H1 (cell line): Measurements from ENCODE around the gene ORAI3. TPM values are rescaled to one million over a fixed set of nuclear protein-coding genes. Genes with fewer than 3 reads are reported as not detected.

Source experiments
- CTCF ChIA-PET: fragments of 300-600 bp; sonication (Branson Sonifier 250); formaldehyde crosslinking; loops from one replicate; lab custom pipeline; 2021; ENCODE audit not compliant: partially characterized antibody; lab: Charles Lee
- POLR2A ChIA-PET: fragments of 300-600 bp; sonication (Branson Sonifier 250); formaldehyde crosslinking; loops from one replicate; lab custom pipeline; 2021; ENCODE audit warnings: inconsistent platforms; ENCODE audit not compliant: partially characterized antibody; lab: Charles Lee
- DNase-seq, 2 experiments: peaks; one replicate each; pipeline versions ENCODE4 v3.0.0 to v3.0.0-alpha.2; 2010 to 2022; ENCODE audit warnings: low spot score in 2 of 2, low read depth in 1 of 2, mixed read lengths in 1 of 2
- FAIRE-seq: peaks from 2 replicates; lab custom pipeline; 2011; peaks lifted over from hg19 to GRCh38; lab: Jason Lieb, UNC
- H2AFZ ChIP-seq: 2 replicates; pipeline ENCODE4 v1.8.1; 2012; ENCODE audit warnings: low read length, inconsistent platforms
- H2AK5ac ChIP-seq: 2 replicates; pipeline ENCODE4 v1.6.1; 2013; ENCODE audit warnings: low read depth, low read length
- H2BK120ac ChIP-seq: replicated peaks from 2 replicates; pipeline ENCODE3; 2013; ENCODE audit warnings: low read depth, low read length, inconsistent platforms
- H2BK12ac ChIP-seq: 2 replicates; pipeline ENCODE4 v1.6.1; 2013; ENCODE audit warnings: low read depth, low read length
- H2BK15ac ChIP-seq: 2 replicates; pipeline ENCODE4 v1.6.1; 2013; ENCODE audit warnings: low read length
- H2BK20ac ChIP-seq: 2 replicates; pipeline ENCODE4 v1.6.1; 2013; ENCODE audit warnings: low read length
- H2BK5ac ChIP-seq: 2 replicates; pipeline ENCODE4 v1.6.1; 2013; ENCODE audit warnings: low read depth, low read length
- H3K14ac ChIP-seq: 2 replicates; pipeline ENCODE4 v1.6.1; 2013; ENCODE audit warnings: inconsistent platforms; ENCODE audit not compliant: insufficient read length
- H3K18ac ChIP-seq: 2 replicates; pipeline ENCODE4 v1.6.1; 2013; ENCODE audit warnings: low read length; ENCODE audit errors: extremely low read depth
- H3K23ac ChIP-seq: 2 replicates; pipeline ENCODE4 v1.6.1; 2013; ENCODE audit warnings: inconsistent platforms; ENCODE audit not compliant: insufficient read length
- H3K23me2 ChIP-seq: 2 replicates; pipeline ENCODE4 v1.6.1; 2013; ENCODE audit warnings: low read depth, low read length
- H3K27ac ChIP-seq: 2 replicates; pipeline ENCODE4 v1.6.1; 2011; ENCODE audit warnings: low read depth, low read length, inconsistent platforms
- H3K27me3 ChIP-seq, 4 experiments: replicated peaks in 1 of 4; 1 replicate in 1 of 4; 2 replicates in 3 of 4; pipeline versions ENCODE4 v1.6.1 to v1.8.1; 2011 to 2013; ENCODE audit warnings: low read length in 3 of 4, mild to moderate bottlenecking in 3 of 4, inconsistent platforms in 2 of 4, mixed read lengths in 2 of 4, moderate library complexity in 1 of 4; ENCODE audit not compliant: control insufficient read depth in 3 of 4, insufficient read depth in 3 of 4; ENCODE audit errors: extremely low read depth in 1 of 4
- H3K36me3 ChIP-seq, 4 experiments: 2 replicates each; pipeline versions ENCODE4 v1.6.1 to v1.8.1; 2011 to 2013; ENCODE audit warnings: mild to moderate bottlenecking in 4 of 4, low read length in 3 of 4, moderate library complexity in 2 of 4, control low read depth in 1 of 4, inconsistent platforms in 1 of 4; ENCODE audit not compliant: insufficient read depth in 4 of 4, control insufficient read depth in 2 of 4
- H3K4ac ChIP-seq: replicated peaks from 2 replicates; pipeline ENCODE3; 2013; ENCODE audit warnings: low read length, low read depth, mixed read lengths, inconsistent platforms; ENCODE audit not compliant: insufficient read length
- H3K4me1 ChIP-seq, 4 experiments: replicated peaks in 1 of 4; 1 replicate in 1 of 4; 2 replicates in 3 of 4; pipeline versions ENCODE4 v1.6.1 to v1.8.1; 2011 to 2013; ENCODE audit warnings: low read length in 3 of 4, inconsistent platforms in 2 of 4, mixed read lengths in 1 of 4; ENCODE audit not compliant: insufficient read depth in 4 of 4, control insufficient read depth in 3 of 4
- H3K4me2 ChIP-seq, 2 experiments: 2 replicates each; pipeline versions ENCODE4 v1.6.1 to v1.8.1; 2011 to 2013; ENCODE audit warnings: low read depth in 2 of 2, low read length in 2 of 2, control low read depth in 1 of 2, inconsistent platforms in 1 of 2, mild to moderate bottlenecking in 1 of 2; ENCODE audit not compliant: insufficient read depth in 1 of 2
- H3K4me3 ChIP-seq, 4 experiments: fragments of 200-600, 300-600 bp in 1 of 4; sonication (generic), shearing (Covaris generic), sonication (Bioruptor Twin) in 1 of 4; 2 replicates each; pipeline versions ENCODE4 v1.5.1 to v1.8.1; 2011 to 2016; ENCODE audit warnings: low read length in 4 of 4, low read depth in 3 of 4, control low read depth in 2 of 4, inconsistent platforms in 2 of 4, mild to moderate bottlenecking in 2 of 4, mixed read lengths in 1 of 4, moderate library complexity in 1 of 4; ENCODE audit not compliant: insufficient read depth in 2 of 4; ENCODE audit errors: extremely low read depth in 1 of 4
- H3K56ac ChIP-seq: replicated peaks from 2 replicates; pipeline ENCODE3; 2013; ENCODE audit warnings: low read depth, mild to moderate bottlenecking, mixed read lengths, low read length, inconsistent platforms; ENCODE audit not compliant: insufficient read length
- H3K79me1 ChIP-seq: 2 replicates; pipeline ENCODE4 v1.6.1; 2013; ENCODE audit warnings: low read depth, low read length, control low read depth
- H3K79me2 ChIP-seq, 2 experiments: 2 replicates each; pipeline versions ENCODE4 v1.6.1 to v1.8.1; 2012 to 2013; ENCODE audit warnings: low read length in 2 of 2, mild to moderate bottlenecking in 2 of 2, inconsistent platforms in 1 of 2; ENCODE audit not compliant: insufficient read depth in 2 of 2, control insufficient read depth in 1 of 2
- H3K9ac ChIP-seq, 4 experiments: replicated peaks in 1 of 4; 1 replicate in 1 of 4; 2 replicates in 3 of 4; pipeline versions ENCODE4 v1.6.1 to v1.8.1; 2011 to 2013; ENCODE audit warnings: low read depth in 3 of 4, low read length in 3 of 4, control low read depth in 2 of 4, mild to moderate bottlenecking in 2 of 4, moderate library complexity in 2 of 4, inconsistent platforms in 1 of 4; ENCODE audit errors: extremely low read depth in 1 of 4
- H3K9me3 ChIP-seq, 2 experiments: 2 replicates each; pipeline versions ENCODE4 v1.6.1 to v1.8.1; 2012 to 2013; ENCODE audit warnings: mild to moderate bottlenecking in 2 of 2, moderate library complexity in 2 of 2, control low read depth in 1 of 2, inconsistent platforms in 1 of 2, low read depth in 1 of 2, low read length in 1 of 2, mixed read lengths in 1 of 2; ENCODE audit not compliant: insufficient read depth in 2 of 2
- H4K20me1 ChIP-seq, 2 experiments: replicated peaks in 1 of 2; 2 replicates each; pipeline versions ENCODE3 to v1.8.1; 2011 to 2013; ENCODE audit warnings: inconsistent platforms in 2 of 2, low read length in 2 of 2, mild to moderate bottlenecking in 1 of 2; ENCODE audit not compliant: insufficient read depth in 2 of 2, control insufficient read depth in 1 of 2
- H4K5ac ChIP-seq: 2 replicates; pipeline ENCODE4 v1.6.1; 2013; ENCODE audit warnings: low read length, low read depth, mixed read lengths, inconsistent platforms; ENCODE audit not compliant: insufficient read length
- H4K8ac ChIP-seq: 2 replicates; pipeline ENCODE4 v1.8.0; 2013; ENCODE audit warnings: mild to moderate bottlenecking, moderate library complexity, low read length, inconsistent platforms; ENCODE audit not compliant: insufficient read depth; ENCODE audit errors: extremely low read depth
- H4K91ac ChIP-seq: replicated peaks from 2 replicates; pipeline ENCODE3; 2013; ENCODE audit warnings: low read length, mixed read lengths, inconsistent platforms; ENCODE audit not compliant: insufficient read length
- E2F6 ChIP-seq: IDR thresholded peaks from 2 replicates; pipeline ENCODE4 v1.6.1; 2012; ENCODE audit warnings: inconsistent platforms
- GTF2F1 ChIP-seq: IDR thresholded peaks from 2 replicates; pipeline ENCODE4 v1.6.1; 2012; ENCODE audit warnings: low read depth, low read length, improper control_type of control experiment, borderline replicate concordance
- HDAC6 ChIP-seq: IDR thresholded peaks from one replicate; pipeline ENCODE4 v1.7.1; 2012; ENCODE audit warnings: low read depth, mild to moderate bottlenecking, inconsistent platforms, low read length, moderate library complexity
- RNF2 ChIP-seq: fragments of 200-900, 300-1000 bp; sonication (generic); IDR thresholded peaks from 2 replicates; pipeline ENCODE4 v1.7.1; 2016; ENCODE audit warnings: borderline replicate concordance, low read depth, mild to moderate bottlenecking, antibody characterized with exemption, low read length; ENCODE audit not compliant: poor library complexity, severe bottlenecking; ENCODE audit errors: missing control alignments
- SAP30 ChIP-seq: fragments of 300-600 bp; sonication (generic); IDR thresholded peaks from 2 replicates; pipeline ENCODE4 v1.7.1; 2012; ENCODE audit warnings: low read length, moderate library complexity, mild to moderate bottlenecking, inconsistent platforms; ENCODE audit not compliant: insufficient read depth, insufficient replicate concordance
- WGBS, 2 experiments: shearing (Covaris generic) in 1 of 2; methylation state at CpG; one replicate each; pipeline versions ENCODE4 v1.1.6 to v1.1.7; 2013 to 2015; ENCODE audit warnings: low lambda C conversion rate in 2 of 2, mixed read lengths in 2 of 2, inconsistent platforms in 1 of 2, low coverage in 1 of 2, missing lambda C conversion rate in 1 of 2; ENCODE audit not compliant: insufficient replicate concordance in 2 of 2, insufficient coverage in 1 of 2, insufficient read length in 1 of 2; ENCODE audit errors: extremely low coverage in 1 of 2, missing lambda C conversion rate in 1 of 2; 5-methylcytosine and 5-hydroxymethylcytosine counted together
- polyA plus RNA-seq, 7 experiments: library from polyadenylated mRNA; depleted of rRNA in 3 of 7; stranded (reverse) in 5 of 7; unstranded in 2 of 7; fragments of >200 nt in 5 of 7; fragments of 200-250 nt in 2 of 7; gene quantifications; 1 replicate in 5 of 7; 2 replicates in 1 of 7; 4 replicates in 1 of 7; pipeline versions ENCODE4 v1.2.1 to v1.2.3, GENCODE V29; 2011 to 2013; ENCODE audit warnings: missing spikeins in 2 of 7, mixed read lengths in 2 of 7
- total RNA-seq: library from RNA; stranded (reverse); fragmentation: NEBNext Ultra II Directional; extraction: Animal tissue kit (Norgen Biotek cat#: 25700); gene quantifications from 2 replicates; pipeline ENCODE4 v1.2.1, GENCODE V29; 2021
- TF ChIP-seq, protein P1 (sequence below): IDR thresholded peaks from 2 replicates; pipeline ENCODE4 v1.6.1; 2012; ENCODE audit warnings: inconsistent platforms

Gene ORAI3
- total and polyA plus RNA-seq, 2 of the 8 experiments (the other 6 are each of a cell fraction or from before 2014, with no cell fraction given): 8.7 to 24.5 TPM

DNA sequence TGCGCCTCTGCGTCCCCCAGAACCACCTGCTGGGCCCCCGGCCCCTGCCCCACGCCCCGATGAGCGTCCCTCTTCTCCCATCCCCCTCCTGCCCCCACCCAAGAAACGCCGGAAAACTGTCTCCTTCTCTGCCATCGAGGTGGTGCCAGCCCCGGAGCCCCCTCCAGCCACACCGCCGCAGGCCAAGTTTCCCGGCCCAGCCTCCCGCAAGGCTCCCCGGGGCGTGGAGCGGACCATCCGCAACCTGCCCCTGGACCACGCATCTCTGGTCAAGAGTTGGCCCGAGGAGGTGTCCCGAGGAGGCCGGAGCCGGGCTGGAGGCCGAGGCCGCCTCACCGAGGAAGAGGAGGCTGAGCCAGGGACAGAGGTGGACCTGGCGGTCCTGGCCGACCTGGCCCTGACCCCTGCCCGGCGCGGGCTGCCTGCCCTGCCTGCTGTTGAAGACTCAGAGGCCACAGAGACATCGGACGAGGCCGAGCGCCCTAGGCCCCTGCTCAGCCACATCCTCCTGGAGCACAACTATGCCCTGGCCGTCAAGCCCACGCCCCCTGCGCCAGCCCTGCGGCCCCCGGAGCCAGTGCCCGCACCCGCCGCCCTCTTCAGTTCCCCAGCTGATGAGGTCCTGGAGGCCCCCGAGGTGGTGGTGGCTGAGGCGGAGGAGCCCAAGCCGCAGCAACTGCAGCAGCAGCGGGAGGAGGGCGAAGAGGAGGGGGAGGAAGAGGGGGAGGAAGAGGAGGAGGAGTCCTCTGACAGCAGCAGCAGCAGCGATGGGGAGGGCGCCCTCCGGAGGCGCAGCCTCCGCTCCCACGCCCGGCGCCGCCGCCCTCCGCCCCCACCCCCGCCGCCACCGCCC is 30.5 kb downstream of the ORAI3 start:
- no peak overlapping the region for H2AFZ ChIP-seq
- no peak overlapping the region for H3K4ac ChIP-seq
- H3K4me3 ChIP-seq: no peak overlapping the region
- H2BK20ac ChIP-seq: no peak overlapping the region
- FAIRE-seq (no peak), DNase-seq (no peak)
- H2AK5ac ChIP-seq: no peak overlapping the region
- POLR2A ChIA-PET: interaction anchor here (2.0 kb wide), 1 partner anchor 9 kb away, joined by 5 read pairs; no protein-coding TSS in a partner anchor
- H3K27ac ChIP-seq: no peak overlapping the region
- no peak overlapping the region for H2BK5ac ChIP-seq
- no peak overlapping the region for H3K56ac ChIP-seq
- no peaks in the 10 kb centered on the region; the same call in 1 of the 2 replicates for H3K79me1 ChIP-seq
- no peaks in the 10 kb centered on the region for H3K27me3 ChIP-seq
- H3K23ac ChIP-seq: no peak overlapping the region
- H3K9me3 ChIP-seq: no peaks in the 10 kb centered on the region
- no peak overlapping the region for H4K5ac ChIP-seq
- H2BK120ac ChIP-seq: no peak overlapping the region
- no peak overlapping the region for H2BK15ac ChIP-seq
- no peaks in the 10 kb centered on the region for H3K79me2 ChIP-seq
- no peak overlapping the region for H4K91ac ChIP-seq
- H3K14ac ChIP-seq: no peak overlapping the region
- peaks cover 1 to 24% of the 10 kb centered on the region in 2 experiments for H4K20me1 ChIP-seq
- H3K36me3 ChIP-seq: peaks cover 10 to 39% (median 29%) of the 10 kb centered on the region in 4 experiments; a peak in 6 of 8 replicates
- 95% methylated on average over 22 of the region's 62 CpGs; no CpG with 5 or more reads in 1 of the 2 experiments for WGBS, 2 experiments
- peak overlapping the region; percentile 51; the same call in 1 of the 2 replicates for H4K8ac ChIP-seq
- CTCF ChIA-PET: interaction anchor here (0.7 to 4.7 kb wide), 6 partner anchors 14 to 71 kb away, joined by 3 to 26 read pairs (median 6); no protein-coding TSS in a partner anchor
- no peak overlapping the region for H2BK12ac ChIP-seq
- H3K4me2 ChIP-seq: no peak overlapping the region
- H3K4me1 ChIP-seq: no peaks in the 10 kb centered on the region
- no peak overlapping the region for H3K9ac ChIP-seq
- H3K23me2 ChIP-seq: no peaks in the 10 kb centered on the region
- no peak overlapping the region for H3K18ac ChIP-seq
- no peak for TF ChIP-seq E2F6
- no peak for TF ChIP-seq GTF2F1
- TF ChIP-seq RNF2: no peak
- TF ChIP-seq, protein P1, sequence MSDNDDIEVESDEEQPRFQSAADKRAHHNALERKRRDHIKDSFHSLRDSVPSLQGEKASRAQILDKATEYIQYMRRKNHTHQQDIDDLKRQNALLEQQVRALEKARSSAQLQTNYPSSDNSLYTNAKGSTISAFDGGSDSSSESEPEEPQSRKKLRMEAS: no peak
- no peak for TF ChIP-seq HDAC6
- no peak for TF ChIP-seq SAP30
